ENCODE measurements around the gene COIL. TPM values are rescaled to one million over a fixed set of nuclear protein-coding genes. Genes with fewer than 3 reads are reported as not detected.

Gene COIL
- total and polyA plus RNA-seq, 9 of the 15 experiments (the other 6 are each of a cell fraction or from before 2014, with no cell fraction given) = 23.9 to 41.3 (median 28.7) TPM

GRCh38 chr17:56985371-56986162, 24.7 kb upstream of the COIL start (continued):
- TF ChIP-seq HINFP (tag; conservative IDR thresholded peaks at IDR 0.05; ENCODE audit: low read depth) = 0 out of 2 replicates have a peak, but pooled peaks have one; percentile 39
- TF ChIP-seq NCOA2 (IDR thresholded peaks at IDR 0.05; ENCODE audit: partially characterized antibody in 2 of 2) = peak in 1 of 2 experiments; percentile 48
- TF ChIP-seq ARHGAP35 (IDR thresholded peaks at IDR 0.05; ENCODE audit: partially characterized antibody) = no peak
- no peak for TF ChIP-seq DLX4 (CRISPR knock-in tag; IDR thresholded peaks at IDR 0.05)
- no peak for TF ChIP-seq NRF1 (conservative IDR thresholded peaks at IDR 0.05 in 1 of 2, IDR thresholded peaks at IDR 0.05 in 1 of 2)
- TF ChIP-seq L3MBTL2 (IDR thresholded peaks at IDR 0.05) = peak; percentile 85
- peak; percentile 88 for TF ChIP-seq KLF16 (IDR thresholded peaks at IDR 0.05)
- 0 out of 2 replicates have a peak, but pooled peaks have one; percentile 57 for TF ChIP-seq CREB3 (tag; conservative IDR thresholded peaks at IDR 0.05; ENCODE audit: low read depth)
- peak; percentile 90 for TF ChIP-seq NCOA1 (IDR thresholded peaks at IDR 0.05; ENCODE audit: low read depth)
- TF ChIP-seq ZC3H8 (IDR thresholded peaks at IDR 0.05) = no peak
- no peak for TF ChIP-seq ZNF41 (CRISPR knock-in tag; conservative IDR thresholded peaks at IDR 0.05)
- no peak for TF ChIP-seq UBTF (IDR thresholded peaks at IDR 0.05; ENCODE audit: borderline replicate concordance in 1 of 2, low read depth in 2 of 2, low read length in 2 of 2)
- TF ChIP-seq BRD4 (IDR thresholded peaks at IDR 0.05) = no peak; the same call in 1 of the 2 replicates
- TF ChIP-seq CEBPB (tag; IDR thresholded peaks at IDR 0.05) = peak; percentile 58
- no peak for TF ChIP-seq THRAP3 (IDR thresholded peaks at IDR 0.05; ENCODE audit: borderline replicate concordance)
- TF ChIP-seq USF2 (CRISPR knock-in tag; IDR thresholded peaks at IDR 0.05) = no peak
- no peak for TF ChIP-seq TGIF2 (CRISPR knock-in tag; IDR thresholded peaks at IDR 0.05)
- peak; percentile 32 for TF ChIP-seq CHD4 (IDR thresholded peaks at IDR 0.05; ENCODE audit: insufficient read depth, insufficient replicate concordance, low read depth, low read length, poor library complexity, severe bottlenecking)
- no peak for TF ChIP-seq ZNF184 (CRISPR knock-in tag; IDR thresholded peaks at IDR 0.05)
